ENCODE data around the gene PHF24. TPM values are rescaled to one million over a fixed set of nuclear protein-coding genes. Genes with fewer than 3 reads are reported as not detected.
A peak's percentile ranks its signal among the peaks of the same experiment; 100 is the strongest.
"Not testable (repeated sequence)": the region's sequence is repeated elsewhere in the genome, so short reads cannot be mapped to it uniquely, and the experiment has no call there.

The PHF24 gene
- under 1 TPM; under 0.01 to 0.99 (median 0.76) TPM for total RNA-seq

- peaks cover 3 to 18% (median 12%) of the 10 kb centered on the region in 4 donors for H3K4me1 ChIP-seq
- H3K4me3 ChIP-seq: peak within 1 kb of the TSS; percentile 55 to 68 (median 58)
- no peak for DNase-seq (ENCODE audit: extremely low spot score)
- no peak within 1 kb of the TSS for H3K27ac ChIP-seq (replicated peaks in 1 of 4)
- no peaks in the 10 kb centered on the region for H3K9me3 ChIP-seq
- WGBS: 13% methylated on average over 8 of the region's 116 CpGs
- no peaks in the 10 kb centered on the region for H3K36me3 ChIP-seq
- TF ChIP-seq EP300 (IDR thresholded peaks at IDR 0.05) (no peak), POLR2AphosphoS5 (IDR thresholded peaks at IDR 0.05) (no peak), POLR2A (IDR thresholded peaks at IDR 0.05; ENCODE audit: low read depth) (no peak), CTCF (IDR thresholded peaks at IDR 0.05) (peak in 1 of 3 experiments; percentile 24)
- intact Hi-C loops (cut with DNase I): no loop called here
- H3K27me3 ChIP-seq: peaks cover 0 to 51% (median 15%) of the 10 kb centered on the region in 4 donors
These were observed at the start of gene PHF24 for GRCh38 chr9:34957492-34958410. Gene PHF24, plus strand, starts transcription at chr9:34958285. Its CDS starts 13,014 bp downstream, at chr9:34971299.

- intact Hi-C loops (cut with DNase I): no loop called here
- H3K27ac ChIP-seq (replicated peaks in 1 of 4): no peak overlapping the region
These were observed 31.0 kb upstream of the PHF24 start for GRCh38 chr9:34927061-34927460.

GRCh38 chr9:34928921-34929320, 29.2 kb upstream of the PHF24 start:
- intact Hi-C loops (cut with DNase I): no loop called here
- peaks cover 0 to 11% (median 0%) of the 10 kb centered on the region in 4 donors for H3K27me3 ChIP-seq
- no peak for DNase-seq (ENCODE audit: extremely low spot score)
- 80% methylated on average over 1 of the region's 1 CpG for WGBS
- H3K36me3 ChIP-seq: no peaks in the 10 kb centered on the region
- no peak overlapping the region for H3K4me3 ChIP-seq
- no peak for TF ChIP-seq POLR2A (IDR thresholded peaks at IDR 0.05; ENCODE audit: low read depth)
- TF ChIP-seq POLR2AphosphoS5 (IDR thresholded peaks at IDR 0.05): no peak
- no peak for TF ChIP-seq CTCF (IDR thresholded peaks at IDR 0.05)
- TF ChIP-seq EP300 (IDR thresholded peaks at IDR 0.05): no peak
- no peaks in the 10 kb centered on the region for H3K4me1 ChIP-seq
- H3K9me3 ChIP-seq: peaks cover 0 to 11% (median 6%) of the 10 kb centered on the region in 4 donors
- H3K27ac ChIP-seq (replicated peaks in 1 of 4): no peak overlapping the region

More at GRCh38 chr9:34927061-34927460, 31.0 kb upstream of the PHF24 start:
- DNase-seq (ENCODE audit: extremely low spot score): peak; percentile 5
- 81% methylated on average over 3 of the region's 4 CpGs for WGBS
- Histone ChIP-seq H3K4me1 (no peaks in the 10 kb centered on the region), H3K4me3 (no peak overlapping the region), H3K36me3 (no peaks in the 10 kb centered on the region), H3K9me3 (peaks cover 0 to 11% (median 6%) of the 10 kb centered on the region in 4 donors), H3K27me3 (peaks cover 0 to 11% (median 0%) of the 10 kb centered on the region in 4 donors)
- no peak for TF ChIP-seq CTCF (IDR thresholded peaks at IDR 0.05)
- no peak for TF ChIP-seq EP300 (IDR thresholded peaks at IDR 0.05)
- no peak for TF ChIP-seq POLR2A (IDR thresholded peaks at IDR 0.05; ENCODE audit: low read depth)
- no peak for TF ChIP-seq POLR2AphosphoS5 (IDR thresholded peaks at IDR 0.05)

GRCh38 chr9:34929506-34930102, 28.5 kb upstream of the PHF24 start:
- Histone ChIP-seq H3K27ac (replicated peaks in 1 of 4) (no peak overlapping the region), H3K36me3 (no peaks in the 10 kb centered on the region), H3K27me3 (peaks cover 0 to 11% (median 0%) of the 10 kb centered on the region in 4 donors), H3K9me3 (peaks cover 0 to 9% (median 4%) of the 10 kb centered on the region in 4 donors), H3K4me3 (no peak overlapping the region), H3K4me1 (no peaks in the 10 kb centered on the region)
- no peak for DNase-seq (ENCODE audit: extremely low spot score)
- 26% methylated on average over 7 of the region's 7 CpGs for WGBS
- intact Hi-C loops (cut with DNase I): no loop called here
- TF ChIP-seq POLR2A (IDR thresholded peaks at IDR 0.05; ENCODE audit: low read depth) (no peak), CTCF (IDR thresholded peaks at IDR 0.05) (peak in 2 of 3 experiments; percentile 28 to 44)

GRCh38 chr9:34939989-34940388, 18.1 kb upstream of the PHF24 start:
- intact Hi-C loops (cut with DNase I); H3K27ac ChIP-seq (replicated peaks in 1 of 4); H3K4me3 ChIP-seq; H3K36me3 ChIP-seq; H3K9me3 ChIP-seq; H3K4me1 ChIP-seq: not testable (repeated sequence)
- H3K27me3 ChIP-seq: peaks cover 0 to 13% (median 0%) of the 10 kb centered on the region in 4 donors
- peak; percentile 21 for DNase-seq (ENCODE audit: extremely low spot score)
